ENCODE results near the gene C1QTNF8. TPM values are rescaled to one million over a fixed set of nuclear protein-coding genes. Genes with fewer than 3 reads are reported as not detected.
"Not testable (repeated sequence)": the region's sequence is repeated elsewhere in the genome, so short reads cannot be mapped to it uniquely, and the experiment has no call there.

Gene C1QTNF8
- total RNA-seq, 1 donor from 2014 or later = not detected

- no peaks in the 10 kb centered on the region for H3K9me3 Mint-ChIP-seq (ENCODE audit: unreplicated experiment)
- H3K4me3 Mint-ChIP-seq (ENCODE audit: unreplicated experiment) = no peak overlapping the region
- H3K36me3 Mint-ChIP-seq (ENCODE audit: unreplicated experiment) = no peaks in the 10 kb centered on the region
- no peak for DNase-seq
- H3K27me3 Mint-ChIP-seq (ENCODE audit: unreplicated experiment) = peaks cover 7% of the 10 kb centered on the region
- no peak overlapping the region for H3K27ac Mint-ChIP-seq (ENCODE audit: unreplicated experiment)
- no peak for TF ChIP-seq CTCF (IDR thresholded peaks at IDR 0.05; ENCODE audit: partially characterized antibody, unreplicated experiment)
- peaks cover 6% of the 10 kb centered on the region for H3K4me1 Mint-ChIP-seq (ENCODE audit: low read depth, unreplicated experiment)
Measured at GRCh38 chr16:1094601-1095449, 1.2 kb downstream of the C1QTNF8 start.

- Mint-ChIP-seq H3K27ac (ENCODE audit: unreplicated experiment) (no peak overlapping the region), H3K36me3 (ENCODE audit: unreplicated experiment) (no peaks in the 10 kb centered on the region), H3K9me3 (ENCODE audit: unreplicated experiment) (no peaks in the 10 kb centered on the region), H3K27me3 (ENCODE audit: unreplicated experiment) (peaks cover 7% of the 10 kb centered on the region), H3K4me3 (ENCODE audit: unreplicated experiment) (no peak overlapping the region), H3K4me1 (ENCODE audit: low read depth, unreplicated experiment) (peaks cover 6% of the 10 kb centered on the region)
- no peak for TF ChIP-seq CTCF (IDR thresholded peaks at IDR 0.05; ENCODE audit: partially characterized antibody, unreplicated experiment)
- no peak for DNase-seq
Measured at GRCh38 chr16:1094124-1094479, 1.9 kb downstream of the C1QTNF8 start.

- Mint-ChIP-seq H3K9me3 (ENCODE audit: unreplicated experiment) (no peaks in the 10 kb centered on the region), H3K4me1 (ENCODE audit: low read depth, unreplicated experiment) (peaks cover 6% of the 10 kb centered on the region), H3K36me3 (ENCODE audit: unreplicated experiment) (no peaks in the 10 kb centered on the region), H3K27me3 (ENCODE audit: unreplicated experiment) (peaks cover 7% of the 10 kb centered on the region), H3K4me3 (ENCODE audit: unreplicated experiment) (no peak overlapping the region), H3K27ac (ENCODE audit: unreplicated experiment) (no peak overlapping the region)
- no peak for DNase-seq
- TF ChIP-seq CTCF (IDR thresholded peaks at IDR 0.05; ENCODE audit: partially characterized antibody, unreplicated experiment) = no peak
Measured at GRCh38 chr16:1093284-1094123, 2.5 kb downstream of the C1QTNF8 start.

- not testable (repeated sequence) for DNase-seq; H3K27ac Mint-ChIP-seq (ENCODE audit: unreplicated experiment); H3K4me1 Mint-ChIP-seq (ENCODE audit: low read depth, unreplicated experiment); H3K27me3 Mint-ChIP-seq (ENCODE audit: unreplicated experiment); H3K4me3 Mint-ChIP-seq (ENCODE audit: unreplicated experiment); H3K9me3 Mint-ChIP-seq (ENCODE audit: unreplicated experiment); H3K36me3 Mint-ChIP-seq (ENCODE audit: unreplicated experiment)
Measured at GRCh38 chr16:1092685-1093283, 3.3 kb downstream of the C1QTNF8 start.

- Mint-ChIP-seq H3K27ac (ENCODE audit: unreplicated experiment) (peak overlapping the region; percentile 64), H3K4me3 (ENCODE audit: unreplicated experiment) (no peak overlapping the region), H3K27me3 (ENCODE audit: unreplicated experiment) (peaks cover 7% of the 10 kb centered on the region), H3K4me1 (ENCODE audit: low read depth, unreplicated experiment) (peaks cover 6% of the 10 kb centered on the region), H3K36me3 (ENCODE audit: unreplicated experiment) (no peaks in the 10 kb centered on the region), H3K9me3 (ENCODE audit: unreplicated experiment) (peaks cover 1% of the 10 kb centered on the region)
- no peak for TF ChIP-seq CTCF (IDR thresholded peaks at IDR 0.05; ENCODE audit: partially characterized antibody, unreplicated experiment)
- no peak for DNase-seq
Measured at GRCh38 chr16:1091992-1092552, 4.0 kb downstream of the C1QTNF8 start.

Data from glutamatergic neuron (in vitro differentiated cells).